Esophagus muscularis mucosa (tissue), 4 donors: ENCODE results near the gene MAP3K9. TPM values are rescaled to one million over a fixed set of nuclear protein-coding genes. Genes with fewer than 3 reads are reported as not detected.

Experiments
- DNase-seq: peaks from one replicate; pipeline ENCODE4 v3.0.0-alpha.2; 2017; ENCODE audit errors: extremely low spot score
- H3K27ac ChIP-seq, 4 donors: fragments of 200-600 bp; sonication (generic); replicated peaks in 1 of 4; 1 replicate in 3 of 4; 2 replicates in 1 of 4; pipeline ENCODE4 v1.5.1; 2016 to 2019; ENCODE audit warnings: mild to moderate bottlenecking in 1 of 4
- H3K27me3 ChIP-seq, 4 donors: fragments of 200-600 bp; sonication (generic); one replicate each; pipeline versions ENCODE4 v1.5.1 to v1.6.0; 2016 to 2019
- H3K36me3 ChIP-seq, 4 donors: fragments of 200-600 bp; sonication (generic); one replicate each; pipeline ENCODE4 v1.5.1; 2016 to 2019
- H3K4me1 ChIP-seq, 4 donors: fragments of 200-600 bp; sonication (generic); one replicate each; pipeline ENCODE4 v1.5.1; 2016 to 2019
- H3K4me3 ChIP-seq, 4 donors: fragments of 200-600 bp; sonication (generic); 1 replicate in 2 of 4; 2 replicates in 2 of 4; pipeline ENCODE4 v1.5.1; 2016 to 2019; ENCODE audit warnings: mild to moderate bottlenecking in 4 of 4, moderate library complexity in 1 of 4
- H3K9me3 ChIP-seq, 4 donors: fragments of 200-600 bp; sonication (generic); 1 replicate in 3 of 4; 2 replicates in 1 of 4; pipeline ENCODE4 v1.5.1; 2016 to 2019
- EP300 ChIP-seq: sonication (generic); formaldehyde crosslinking; IDR thresholded peaks from one replicate; pipeline ENCODE4 v1.6.1; 2017; ENCODE audit warnings: antibody characterized with exemption
- POLR2A ChIP-seq: fragments of 450-650 bp; IDR thresholded peaks from one replicate; pipeline ENCODE4 v1.6.1; 2017; ENCODE audit warnings: antibody characterized with exemption, moderate library complexity, mild to moderate bottlenecking, low read depth
- POLR2AphosphoS5 ChIP-seq, 2 donors: sonication (generic); formaldehyde crosslinking; IDR thresholded peaks; one replicate each; pipeline ENCODE4 v1.6.1; 2017; ENCODE audit warnings: antibody characterized with exemption in 2 of 2
- WGBS: methylation state at CpG from one replicate; pipeline ENCODE4 v1.1.5; 2018; 5-methylcytosine and 5-hydroxymethylcytosine counted together
- intact Hi-C: fragments of 100-400 bp; cut with DNase I; formaldehyde crosslinking; loops from one replicate; pipeline ENCODE4 v1.15.1; 2023
- total RNA-seq, 4 donors: library from RNA; depleted of rRNA; stranded (reverse); fragments of >200 nt; gene quantifications; one replicate each; pipeline versions ENCODE4 v1.1.0 to v1.2.1, GENCODE V29; 2016
- TF ChIP-seq, protein P1 (sequence below), 3 experiments: fragments of 200-600 bp in 2 of 3; fragments of 450-650 bp in 1 of 3; sonication (generic) in 2 of 3; IDR thresholded peaks; one replicate each; pipeline ENCODE4 v1.5.1; 2017 to 2019; ENCODE audit warnings: antibody characterized with exemption in 3 of 3, mild to moderate bottlenecking in 2 of 3, moderate library complexity in 1 of 3

MAP3K9 gene
- total RNA-seq, 4 donors from 2014 or later = 0.83 to 3.3 (median 1.8) TPM

DNA sequence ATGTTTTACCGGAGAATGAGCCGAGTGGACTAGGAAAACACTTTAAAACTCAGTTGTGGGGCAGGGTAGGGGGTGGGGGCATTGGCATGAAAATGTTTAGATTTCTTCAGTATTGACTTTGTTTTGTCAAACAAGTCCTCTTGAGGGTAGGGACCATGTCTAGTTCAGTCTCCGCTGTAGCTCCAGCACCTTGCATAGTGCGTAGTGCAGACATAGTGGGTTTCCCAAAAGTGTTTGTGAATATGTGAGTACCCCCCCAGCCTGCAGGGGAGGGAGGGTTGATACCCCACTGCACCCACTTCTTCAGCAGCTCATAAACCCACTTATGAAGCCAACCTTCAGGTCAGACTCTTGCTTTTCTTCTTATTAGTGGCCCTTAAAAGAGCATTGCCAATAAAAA lies 96.2 kb downstream of the MAP3K9 start:
- Histone ChIP-seq H3K4me3 (no peak overlapping the region), H3K27me3 (peaks cover 0 to 12% (median 0%) of the 10 kb centered on the region in 4 donors), H3K9me3 (no peaks in the 10 kb centered on the region), H3K27ac (no peak overlapping the region), H3K4me1 (peaks cover 2 to 12% (median 9%) of the 10 kb centered on the region in 4 donors), H3K36me3 (no peaks in the 10 kb centered on the region)
- WGBS = 84% methylated on average over 4 of the region's 4 CpGs
- no peak for DNase-seq
- no peak for TF ChIP-seq POLR2A
- TF ChIP-seq EP300 = no peak
- TF ChIP-seq, protein P1, sequence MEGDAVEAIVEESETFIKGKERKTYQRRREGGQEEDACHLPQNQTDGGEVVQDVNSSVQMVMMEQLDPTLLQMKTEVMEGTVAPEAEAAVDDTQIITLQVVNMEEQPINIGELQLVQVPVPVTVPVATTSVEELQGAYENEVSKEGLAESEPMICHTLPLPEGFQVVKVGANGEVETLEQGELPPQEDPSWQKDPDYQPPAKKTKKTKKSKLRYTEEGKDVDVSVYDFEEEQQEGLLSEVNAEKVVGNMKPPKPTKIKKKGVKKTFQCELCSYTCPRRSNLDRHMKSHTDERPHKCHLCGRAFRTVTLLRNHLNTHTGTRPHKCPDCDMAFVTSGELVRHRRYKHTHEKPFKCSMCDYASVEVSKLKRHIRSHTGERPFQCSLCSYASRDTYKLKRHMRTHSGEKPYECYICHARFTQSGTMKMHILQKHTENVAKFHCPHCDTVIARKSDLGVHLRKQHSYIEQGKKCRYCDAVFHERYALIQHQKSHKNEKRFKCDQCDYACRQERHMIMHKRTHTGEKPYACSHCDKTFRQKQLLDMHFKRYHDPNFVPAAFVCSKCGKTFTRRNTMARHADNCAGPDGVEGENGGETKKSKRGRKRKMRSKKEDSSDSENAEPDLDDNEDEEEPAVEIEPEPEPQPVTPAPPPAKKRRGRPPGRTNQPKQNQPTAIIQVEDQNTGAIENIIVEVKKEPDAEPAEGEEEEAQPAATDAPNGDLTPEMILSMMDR (IDR thresholded peaks at IDR 0.05) = no peak
- no peak for TF ChIP-seq POLR2AphosphoS5 (IDR thresholded peaks at IDR 0.05)
- intact Hi-C loops = loop anchor here (10.0 kb wide), 2 partner anchors 88 to 898 kb away; no protein-coding TSS in a partner anchor

DNA sequence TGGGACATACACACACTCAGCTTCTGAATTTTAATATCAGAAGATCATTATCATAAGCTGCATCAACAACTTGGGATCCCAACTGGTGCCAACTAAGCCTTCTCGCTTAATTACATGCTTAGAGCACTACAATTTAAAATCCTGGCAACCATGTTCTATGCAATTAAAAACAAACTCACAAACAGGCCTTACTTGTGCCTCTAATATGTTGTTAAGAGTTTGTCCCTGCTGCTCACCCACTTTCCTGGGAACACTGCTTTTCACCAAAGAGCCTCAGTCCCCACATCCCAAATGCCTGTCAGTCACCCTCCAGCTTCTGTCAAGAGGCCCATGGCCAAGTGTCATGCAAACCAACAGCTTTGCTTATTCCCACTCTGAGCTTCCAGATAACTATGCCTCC lies 97.9 kb downstream of the MAP3K9 start:
- Histone ChIP-seq H3K27ac (no peak overlapping the region), H3K27me3 (peaks cover 0 to 22% (median 0%) of the 10 kb centered on the region in 4 donors), H3K4me1 (peaks cover 2 to 12% (median 9%) of the 10 kb centered on the region in 4 donors), H3K9me3 (no peaks in the 10 kb centered on the region), H3K36me3 (no peaks in the 10 kb centered on the region), H3K4me3 (no peak overlapping the region)
- no peak for TF ChIP-seq POLR2AphosphoS5 (IDR thresholded peaks at IDR 0.05)
- TF ChIP-seq, protein P1 (IDR thresholded peaks at IDR 0.05) = no peak
- TF ChIP-seq EP300 = no peak
- TF ChIP-seq POLR2A = no peak
- WGBS = 100% methylated on average over 1 of the region's 1 CpG
- DNase-seq = no peak
- intact Hi-C loops = loop anchor here (10.0 kb wide), 2 partner anchors 87 to 897 kb away; no protein-coding TSS in a partner anchor

DNA sequence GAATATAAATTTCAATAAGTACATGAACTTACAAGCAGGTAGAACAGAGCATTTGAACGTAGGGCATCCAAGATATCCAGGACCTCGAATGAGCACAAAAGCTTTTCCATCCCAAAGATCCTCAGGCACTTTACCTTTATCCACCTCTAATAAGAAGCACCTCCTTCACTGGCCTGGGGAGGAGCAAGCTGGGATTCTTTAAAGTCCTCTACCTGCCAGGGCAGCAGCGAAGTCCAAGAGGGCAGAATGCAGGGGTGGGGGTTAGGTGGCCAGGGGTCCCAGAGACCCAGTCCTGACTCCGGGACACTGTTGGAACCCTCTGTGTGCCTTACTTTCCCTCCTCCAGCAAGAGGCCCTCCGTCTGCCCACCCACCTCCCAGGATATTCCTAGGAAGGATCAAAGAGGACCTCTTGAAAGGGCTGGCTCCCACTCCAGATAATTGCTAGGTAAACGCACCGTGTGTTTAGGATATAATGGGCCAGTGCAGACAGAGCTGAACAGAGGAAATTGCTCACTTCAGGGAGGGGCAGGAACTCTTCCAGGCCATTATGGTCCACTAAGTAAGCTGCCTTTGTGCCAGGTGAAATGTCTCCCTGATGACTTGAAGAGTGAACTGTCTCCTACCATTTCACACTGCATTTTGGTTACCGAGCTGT lies 99.5 kb downstream of the MAP3K9 start:
- 65% methylated on average over 8 of the region's 8 CpGs for WGBS
- no peaks in the 10 kb centered on the region for H3K36me3 ChIP-seq
- peaks cover 0 to 30% (median 0%) of the 10 kb centered on the region in 4 donors for H3K27me3 ChIP-seq
- no peaks in the 10 kb centered on the region for H3K9me3 ChIP-seq
- intact Hi-C loops = loop anchor here (10.0 kb wide), 2 partner anchors 85 to 895 kb away; no protein-coding TSS in a partner anchor
- peaks cover 2 to 12% (median 9%) of the 10 kb centered on the region in 4 donors for H3K4me1 ChIP-seq
- DNase-seq = no peak
- TF ChIP-seq POLR2A (no peak), EP300 (no peak)
- no peak overlapping the region for H3K4me3 ChIP-seq
- H3K27ac ChIP-seq = no peak overlapping the region

DNA sequence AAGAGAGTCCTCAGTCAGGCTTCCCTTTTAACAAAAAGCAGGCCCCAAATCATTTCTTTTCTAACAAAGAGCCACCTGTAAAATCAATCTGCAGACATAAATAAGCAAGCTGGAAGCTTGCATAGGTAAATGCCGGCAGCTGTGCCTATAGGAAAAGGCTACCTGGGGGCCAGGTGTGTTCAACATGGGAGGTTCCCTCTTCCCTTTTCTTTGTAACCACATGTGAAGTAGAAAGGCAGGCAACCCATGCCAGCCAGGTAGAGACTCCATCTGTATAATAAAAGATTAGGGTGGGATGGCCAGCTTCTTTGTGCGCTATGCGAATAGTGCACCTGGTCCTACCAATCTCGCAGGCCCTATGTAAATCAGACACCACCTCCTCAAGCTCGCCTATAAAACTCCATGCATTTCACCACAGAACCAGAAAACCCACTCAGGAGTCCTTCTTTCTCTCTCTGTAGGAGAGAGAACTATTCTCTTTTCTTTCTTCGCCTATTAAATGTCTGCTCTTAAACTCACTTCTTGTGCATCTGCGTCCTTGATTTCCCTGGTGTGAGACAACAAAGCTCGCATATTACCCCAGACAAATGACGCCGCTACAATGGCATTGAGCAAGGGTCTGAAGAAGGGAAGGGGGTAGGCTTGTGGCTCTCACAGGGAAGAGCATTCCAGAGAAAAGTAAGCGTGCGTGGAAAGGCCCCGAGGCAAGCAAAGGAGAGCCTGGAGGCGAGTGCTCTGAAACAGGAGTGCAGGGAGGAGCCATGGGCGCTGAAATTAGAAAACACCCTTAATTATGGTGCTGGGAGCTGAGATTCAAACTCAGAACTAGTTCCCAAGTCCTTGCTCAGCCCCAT lies 100.4 kb downstream of the MAP3K9 start:
- no peak for TF ChIP-seq POLR2A
- TF ChIP-seq, protein P1 (IDR thresholded peaks at IDR 0.05) = no peak
- no peak for TF ChIP-seq POLR2AphosphoS5 (IDR thresholded peaks at IDR 0.05)
- no peak for TF ChIP-seq EP300
- H3K4me1 ChIP-seq = peaks cover 2 to 9% (median 7%) of the 10 kb centered on the region in 4 donors
- H3K27me3 ChIP-seq = peaks cover 0 to 30% (median 0%) of the 10 kb centered on the region in 4 donors
- 77% methylated on average over 15 of the region's 15 CpGs for WGBS
- no peaks in the 10 kb centered on the region for H3K9me3 ChIP-seq
- no peak for DNase-seq
- no peak overlapping the region for H3K4me3 ChIP-seq
- intact Hi-C loops = no loop called here
- H3K27ac ChIP-seq = no peak overlapping the region
- no peaks in the 10 kb centered on the region for H3K36me3 ChIP-seq
